H1 (cell line): ENCODE data around the gene MORN5. TPM values are rescaled to one million over a fixed set of nuclear protein-coding genes. Genes with fewer than 3 reads are reported as not detected.

Experiments used
- BCL11A ChIP-seq, 2 experiments: IDR thresholded peaks; one replicate each; pipeline ENCODE4 v1.6.1; 2011; ENCODE audit warnings: low read depth in 2 of 2, low read length in 2 of 2, mild to moderate bottlenecking in 2 of 2
- EGR1 ChIP-seq: IDR thresholded peaks from 2 replicates; pipeline ENCODE4 v1.6.1; 2011; ENCODE audit warnings: low read depth, low read length, borderline replicate concordance
- GABPA ChIP-seq: IDR thresholded peaks from 2 replicates; pipeline ENCODE4 v1.6.1; 2011; ENCODE audit warnings: mild to moderate bottlenecking, low read length, moderate library complexity, borderline replicate concordance; ENCODE audit not compliant: insufficient read depth
- HDAC2 ChIP-seq, 2 experiments: fragments of 300-600 bp in 1 of 2; sonication (generic) in 1 of 2; IDR thresholded peaks; 2 replicates each; pipeline ENCODE4 v1.6.1; 2011 to 2012; ENCODE audit warnings: low read depth in 2 of 2, low read length in 2 of 2, mild to moderate bottlenecking in 2 of 2, moderate library complexity in 2 of 2, borderline replicate concordance in 1 of 2, inconsistent platforms in 1 of 2
- POU5F1 ChIP-seq: IDR thresholded peaks from 2 replicates; pipeline ENCODE4 v1.6.1; 2011; ENCODE audit warnings: low read depth, mild to moderate bottlenecking, low read length, moderate library complexity
- SIX5 ChIP-seq: IDR thresholded peaks from 2 replicates; pipeline ENCODE4 v1.6.1; 2011; ENCODE audit warnings: mild to moderate bottlenecking, low read depth, low read length
- TAF7 ChIP-seq: optimal IDR thresholded peaks from 2 replicates; pipeline ENCODE3; 2011; ENCODE audit warnings: low read depth, mild to moderate bottlenecking, inconsistent platforms, low read length, moderate library complexity, borderline replicate concordance
- ZNF274 ChIP-seq: IDR thresholded peaks from 2 replicates; pipeline ENCODE4 v1.7.0; 2012; ENCODE audit warnings: low read length, borderline replicate concordance; ENCODE audit errors: extremely low read depth
- polyA plus RNA-seq, 7 experiments: library from polyadenylated mRNA; depleted of rRNA in 3 of 7; stranded (reverse) in 5 of 7; unstranded in 2 of 7; fragments of >200 nt in 5 of 7; fragments of 200-250 nt in 2 of 7; gene quantifications; 1 replicate in 5 of 7; 2 replicates in 1 of 7; 4 replicates in 1 of 7; pipeline versions ENCODE4 v1.2.1 to v1.2.3, GENCODE V29; 2011 to 2013; ENCODE audit warnings: missing spikeins in 2 of 7, mixed read lengths in 2 of 7
- total RNA-seq: library from RNA; stranded (reverse); fragmentation: NEBNext Ultra II Directional; extraction: Animal tissue kit (Norgen Biotek cat#: 25700); gene quantifications from 2 replicates; pipeline ENCODE4 v1.2.1, GENCODE V29; 2021
- TF ChIP-seq, protein P1 (sequence below): IDR thresholded peaks from 2 replicates; pipeline ENCODE4 v1.6.1; 2011; ENCODE audit warnings: low read length, improper control_type of control experiment

Gene MORN5
- total and polyA plus RNA-seq, 2 of the 8 experiments (the other 6 are each of a cell fraction or from before 2014, with no cell fraction given) = not detected

DNA sequence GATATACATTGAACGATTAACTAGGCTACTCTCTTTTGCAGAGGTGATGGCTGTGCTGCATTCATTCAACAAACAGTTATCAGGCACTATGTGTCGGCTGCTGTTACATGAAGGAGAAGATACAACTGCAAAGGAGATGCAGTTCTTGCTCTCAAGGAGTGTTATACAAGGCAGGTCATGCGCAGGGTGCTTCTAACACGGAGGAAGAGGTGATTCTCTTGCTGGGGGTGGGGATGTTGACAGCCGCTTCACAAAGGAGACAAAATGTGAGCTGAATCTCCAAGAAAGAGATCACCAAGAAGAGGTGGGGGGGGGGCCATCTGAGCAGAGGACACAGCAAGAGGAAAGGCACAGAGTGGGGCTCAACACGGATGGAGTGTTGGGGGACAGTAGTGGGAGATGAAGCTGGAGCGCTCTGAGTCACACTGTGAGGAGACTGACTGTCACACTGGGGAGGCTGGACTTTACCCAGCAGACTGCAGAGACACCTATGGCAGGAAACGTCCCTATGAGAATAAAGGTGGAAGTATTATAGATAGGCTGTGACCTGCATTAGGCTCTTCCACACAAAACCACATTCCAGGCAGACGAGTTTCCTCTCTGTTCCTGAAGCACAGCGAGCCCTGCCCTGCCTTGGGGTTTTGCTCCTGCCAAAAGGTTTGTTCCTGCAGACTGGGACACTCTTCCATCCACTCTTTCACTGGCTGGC lies 21.0 kb upstream of the MORN5 start (continued):
- no peak for TF ChIP-seq GABPA
- TF ChIP-seq, protein P1, sequence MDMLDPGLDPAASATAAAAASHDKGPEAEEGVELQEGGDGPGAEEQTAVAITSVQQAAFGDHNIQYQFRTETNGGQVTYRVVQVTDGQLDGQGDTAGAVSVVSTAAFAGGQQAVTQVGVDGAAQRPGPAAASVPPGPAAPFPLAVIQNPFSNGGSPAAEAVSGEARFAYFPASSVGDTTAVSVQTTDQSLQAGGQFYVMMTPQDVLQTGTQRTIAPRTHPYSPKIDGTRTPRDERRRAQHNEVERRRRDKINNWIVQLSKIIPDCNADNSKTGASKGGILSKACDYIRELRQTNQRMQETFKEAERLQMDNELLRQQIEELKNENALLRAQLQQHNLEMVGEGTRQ = no peak
- TF ChIP-seq TAF7 = no peak
- no peak for TF ChIP-seq ZNF274
- TF ChIP-seq BCL11A (IDR thresholded peaks at IDR 0.05; ENCODE audit: low read depth in 2 of 2, low read length in 2 of 2) = no peak
- no peak for TF ChIP-seq POU5F1
- no peak for TF ChIP-seq EGR1
- TF ChIP-seq HDAC2 (IDR thresholded peaks at IDR 0.05; ENCODE audit: borderline replicate concordance in 1 of 2, low read depth in 2 of 2, low read length in 2 of 2) = no peak
- TF ChIP-seq SIX5 = no peak
